Activated B cell treated with CpG ODN at 0.5 μM for 24 hours (primary cell): ENCODE measurements around the gene STH. TPM values are rescaled to one million over a fixed set of nuclear protein-coding genes. Genes with fewer than 3 reads are reported as not detected.

Experiments
- ATAC-seq: fragments of 200-7000 bp; cut with Tn5 transposase; one replicate; pipeline ENCODE4 v1.10.0; 2021; ENCODE audit warnings: low read depth, mild to moderate bottlenecking, moderate library complexity
- CTCF ChIA-PET: fragments of 350-600 bp; sonication (Branson Sonifier 250); formaldehyde crosslinking; loops from one replicate; lab custom pipeline; 2021; ENCODE audit warnings: antibody characterized with exemption; lab: Charles Lee
- POLR2A ChIA-PET: fragments of 350-600 bp; sonication (Branson Sonifier 250); formaldehyde crosslinking; loops from one replicate; lab custom pipeline; 2021; ENCODE audit warnings: antibody characterized with exemption; lab: Charles Lee
- DNase-seq: peaks from one replicate; pipeline ENCODE4 v3.0.0; 2022
- H3K27ac Mint-ChIP-seq: one replicate; pipeline ENCODE4 v1.8.0; 2020; ENCODE audit warnings: mixed read lengths
- H3K27me3 Mint-ChIP-seq: one replicate; pipeline ENCODE4 v1.8.0; 2021; ENCODE audit warnings: mixed read lengths
- H3K36me3 Mint-ChIP-seq: one replicate; pipeline ENCODE4 v1.8.0; 2021; ENCODE audit warnings: low read depth, mixed read lengths
- H3K4me1 Mint-ChIP-seq: one replicate; pipeline ENCODE4 v1.8.0; 2021; ENCODE audit warnings: mixed read lengths
- H3K4me3 Mint-ChIP-seq: one replicate; pipeline ENCODE4 v1.8.0; 2020; ENCODE audit warnings: mild to moderate bottlenecking, mixed read lengths
- H3K9me3 Mint-ChIP-seq: one replicate; pipeline ENCODE4 v1.8.0; 2020; ENCODE audit warnings: mixed read lengths
- intact Hi-C: fragments of 100-400 bp; cut with micrococcal nuclease; formaldehyde crosslinking; loops from one replicate; pipeline ENCODE4 v1.15.1; 2024
- total RNA-seq: library from RNA; stranded (reverse); gene quantifications from 2 replicates; pipeline ENCODE4 v1.2.3, GENCODE V29; 2022
- TF ChIP-seq, protein P1 (sequence below): fragments of 200-600 bp; IDR thresholded peaks from one replicate; pipeline ENCODE4 v1.8.0; 2022; ENCODE audit warnings: antibody characterized with exemption, mild to moderate bottlenecking

STH gene
- total RNA-seq, 1 donor from 2014 or later, result not detected

DNA sequence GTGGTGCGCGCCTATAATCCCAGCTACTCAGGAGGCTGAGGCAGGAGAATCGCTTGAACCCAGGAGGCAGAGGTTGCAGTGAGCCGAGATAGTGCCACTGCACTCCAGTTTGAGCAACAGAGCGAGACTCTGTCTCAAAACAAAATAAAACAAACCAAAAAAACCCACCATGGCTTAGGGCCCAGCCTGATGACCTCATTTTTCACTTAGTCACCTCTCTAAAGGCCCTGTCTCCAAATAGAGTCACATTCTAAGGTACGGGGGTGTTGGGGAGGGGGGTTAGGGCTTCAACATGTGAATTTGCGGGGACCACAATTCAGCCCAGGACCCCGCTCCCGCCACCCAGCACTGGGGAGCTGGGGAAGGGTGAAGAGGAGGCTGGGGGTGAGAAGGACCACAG lies 1.4 kb upstream of the STH start:
- no peak for DNase-seq
- no peak for ATAC-seq
- H3K27ac Mint-ChIP-seq, result no peak overlapping the region
- no peaks in the 10 kb centered on the region for H3K36me3 Mint-ChIP-seq
- H3K27me3 Mint-ChIP-seq, result no peaks in the 10 kb centered on the region
- TF ChIP-seq, protein P1, sequence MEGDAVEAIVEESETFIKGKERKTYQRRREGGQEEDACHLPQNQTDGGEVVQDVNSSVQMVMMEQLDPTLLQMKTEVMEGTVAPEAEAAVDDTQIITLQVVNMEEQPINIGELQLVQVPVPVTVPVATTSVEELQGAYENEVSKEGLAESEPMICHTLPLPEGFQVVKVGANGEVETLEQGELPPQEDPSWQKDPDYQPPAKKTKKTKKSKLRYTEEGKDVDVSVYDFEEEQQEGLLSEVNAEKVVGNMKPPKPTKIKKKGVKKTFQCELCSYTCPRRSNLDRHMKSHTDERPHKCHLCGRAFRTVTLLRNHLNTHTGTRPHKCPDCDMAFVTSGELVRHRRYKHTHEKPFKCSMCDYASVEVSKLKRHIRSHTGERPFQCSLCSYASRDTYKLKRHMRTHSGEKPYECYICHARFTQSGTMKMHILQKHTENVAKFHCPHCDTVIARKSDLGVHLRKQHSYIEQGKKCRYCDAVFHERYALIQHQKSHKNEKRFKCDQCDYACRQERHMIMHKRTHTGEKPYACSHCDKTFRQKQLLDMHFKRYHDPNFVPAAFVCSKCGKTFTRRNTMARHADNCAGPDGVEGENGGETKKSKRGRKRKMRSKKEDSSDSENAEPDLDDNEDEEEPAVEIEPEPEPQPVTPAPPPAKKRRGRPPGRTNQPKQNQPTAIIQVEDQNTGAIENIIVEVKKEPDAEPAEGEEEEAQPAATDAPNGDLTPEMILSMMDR, result no peak
- CTCF ChIA-PET, result no interaction called here
- no peaks in the 10 kb centered on the region for H3K9me3 Mint-ChIP-seq
- no peak overlapping the region for H3K4me3 Mint-ChIP-seq
- no peaks in the 10 kb centered on the region for H3K4me1 Mint-ChIP-seq
- intact Hi-C loops, result no loop called here
- POLR2A ChIA-PET, result no interaction called here

DNA sequence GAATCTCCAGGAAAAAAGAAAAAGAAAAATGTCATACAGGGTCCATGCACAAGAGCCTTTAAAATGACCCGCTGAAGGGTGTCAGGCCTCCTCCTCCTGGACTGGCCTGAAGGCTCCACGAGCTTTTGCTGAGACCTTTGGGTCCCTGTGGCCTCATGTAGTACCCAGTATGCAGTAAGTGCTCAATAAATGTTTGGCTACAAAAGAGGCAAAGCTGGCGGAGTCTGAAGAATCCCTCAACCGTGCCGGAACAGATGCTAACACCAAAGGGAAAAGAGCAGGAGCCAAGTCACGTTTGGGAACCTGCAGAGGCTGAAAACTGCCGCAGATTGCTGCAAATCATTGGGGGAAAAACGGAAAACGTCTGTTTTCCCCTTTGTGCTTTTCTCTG lies 845 bp downstream of the STH start:
- no peaks in the 10 kb centered on the region for H3K27me3 Mint-ChIP-seq
- intact Hi-C loops, result loop anchor here (5.0 kb wide), 1 partner anchor 192 kb away; the partner anchor contains the start of gene KANSL1
- no peak overlapping the region for H3K4me3 Mint-ChIP-seq
- POLR2A ChIA-PET, result no interaction called here
- CTCF ChIA-PET, result interaction anchor here (5.8 to 7.4 kb wide), 2 partner anchors 44 to 212 kb away, joined by 49 to 67 read pairs; no protein-coding TSS in a partner anchor
- peaks cover 2% of the 10 kb centered on the region for H3K4me1 Mint-ChIP-seq
- H3K27ac Mint-ChIP-seq, result no peak overlapping the region
- DNase-seq (no peak), ATAC-seq (no peak)
- H3K36me3 Mint-ChIP-seq, result no peaks in the 10 kb centered on the region
- no peaks in the 10 kb centered on the region for H3K9me3 Mint-ChIP-seq
- TF ChIP-seq, protein P1, result no peak

DNA sequence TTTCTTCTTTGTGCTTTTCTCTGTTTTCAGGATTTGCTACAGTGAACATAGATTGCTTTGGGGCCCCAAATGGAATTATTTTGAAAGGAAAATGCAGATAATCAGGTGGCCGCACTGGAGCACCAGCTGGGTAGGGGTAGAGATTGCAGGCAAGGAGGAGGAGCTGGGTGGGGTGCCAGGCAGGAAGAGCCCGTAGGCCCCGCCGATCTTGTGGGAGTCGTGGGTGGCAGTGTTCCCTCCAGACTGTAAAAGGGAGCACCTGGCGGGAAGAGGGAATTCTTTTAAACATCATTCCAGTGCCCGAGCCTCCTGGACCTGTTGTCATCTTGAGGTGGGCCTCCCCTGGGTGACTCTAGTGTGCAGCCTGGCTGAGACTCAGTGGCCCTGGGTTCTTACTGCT lies 1.2 kb downstream of the STH start:
- no peak overlapping the region for H3K4me3 Mint-ChIP-seq

DNA sequence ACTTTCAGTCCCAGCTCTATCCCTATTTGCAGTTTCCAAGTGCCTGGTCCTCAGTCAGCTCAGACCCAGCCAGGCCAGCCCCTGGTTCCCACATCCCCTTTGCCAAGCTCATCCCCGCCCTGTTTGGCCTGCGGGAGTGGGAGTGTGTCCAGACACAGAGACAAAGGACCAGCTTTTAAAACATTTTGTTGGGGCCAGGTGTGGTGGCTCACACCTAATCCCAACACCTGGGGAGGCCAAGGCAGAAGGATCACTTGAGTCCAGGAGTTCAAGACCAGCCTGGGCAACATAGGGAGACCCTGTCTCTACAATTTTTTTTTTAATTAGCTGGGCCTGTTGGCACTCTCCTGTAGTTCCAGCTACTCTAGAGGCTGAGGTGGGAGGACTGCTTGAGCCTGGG lies 1.7 kb downstream of the STH start:
- Mint-ChIP-seq H3K4me3 (no peak overlapping the region), H3K9me3 (no peaks in the 10 kb centered on the region), H3K36me3 (no peaks in the 10 kb centered on the region), H3K4me1 (peaks cover 2% of the 10 kb centered on the region), H3K27me3 (no peaks in the 10 kb centered on the region), H3K27ac (no peak overlapping the region)
- ATAC-seq (no peak), DNase-seq (no peak)
- intact Hi-C loops, result loop anchor here (5.0 kb wide), 1 partner anchor 192 kb away; the partner anchor contains the start of gene KANSL1
- ChIA-PET POLR2A (interaction anchor here (0.7 to 1.9 kb wide), 2 partner anchors 19 to 25 kb away, joined by 3 to 4 read pairs; no protein-coding TSS in a partner anchor), CTCF (interaction anchor here (1.8 to 7.4 kb wide), 4 partner anchors 25 to 286 kb away, joined by 6 to 67 read pairs (median 29); no protein-coding TSS in a partner anchor)
- TF ChIP-seq, protein P1, result no peak

More for the DNA sequence above, 1.2 kb downstream of the STH start:
- intact Hi-C loops, result loop anchor here (5.0 kb wide), 1 partner anchor 192 kb away; the partner anchor contains the start of gene KANSL1
- ATAC-seq (no peak), DNase-seq (no peak)
- ChIA-PET CTCF (interaction anchor here (1.8 to 7.4 kb wide), 3 partner anchors 25 to 212 kb away, joined by 6 to 67 read pairs (median 49); no protein-coding TSS in a partner anchor), POLR2A (no interaction called here)
- no peak overlapping the region for H3K27ac Mint-ChIP-seq
- no peaks in the 10 kb centered on the region for H3K9me3 Mint-ChIP-seq
- no peaks in the 10 kb centered on the region for H3K27me3 Mint-ChIP-seq
- no peaks in the 10 kb centered on the region for H3K36me3 Mint-ChIP-seq
- TF ChIP-seq, protein P1, result no peak
- H3K4me1 Mint-ChIP-seq, result peaks cover 2% of the 10 kb centered on the region

DNA sequence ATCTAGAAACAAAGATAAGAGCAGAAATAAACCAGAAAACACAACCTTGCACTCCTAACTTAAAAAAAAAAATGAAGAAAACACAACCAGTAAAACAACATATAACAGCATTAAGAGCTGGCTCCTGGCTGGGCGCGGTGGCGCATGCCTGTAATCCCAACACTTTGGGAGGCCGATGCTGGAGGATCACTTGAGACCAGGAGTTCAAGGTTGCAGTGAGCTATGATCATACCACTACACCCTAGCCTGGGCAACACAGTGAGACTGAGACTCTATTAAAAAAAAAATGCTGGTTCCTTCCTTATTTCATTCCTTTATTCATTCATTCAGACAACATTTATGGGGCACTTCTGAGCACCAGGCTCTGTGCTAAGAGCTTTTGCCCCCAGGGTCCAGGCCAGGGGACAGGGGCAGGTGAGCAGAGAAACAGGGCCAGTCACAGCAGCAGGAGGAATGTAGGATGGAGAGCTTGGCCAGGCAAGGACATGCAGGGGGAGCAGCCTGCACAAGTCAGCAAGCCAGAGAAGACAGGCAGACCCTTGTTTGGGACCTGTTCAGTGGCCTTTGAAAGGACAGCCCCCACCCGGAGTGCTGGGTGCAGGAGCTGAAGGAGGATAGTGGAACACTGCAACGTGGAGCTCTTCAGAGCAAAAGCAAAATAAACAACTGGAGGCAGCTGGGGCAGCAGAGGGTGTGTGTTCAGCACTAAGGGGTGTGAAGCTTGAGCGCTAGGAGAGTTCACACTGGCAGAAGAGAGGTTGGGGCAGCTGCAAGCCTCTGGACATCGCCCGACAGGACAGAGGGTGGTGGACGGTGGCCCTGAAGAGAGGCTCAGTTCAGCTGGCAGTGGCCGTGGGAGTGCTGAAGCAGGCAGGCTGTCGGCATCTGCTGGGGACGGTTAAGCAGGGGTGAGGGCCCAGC lies 2.6 kb downstream of the STH start:
- ATAC-seq (no peak), DNase-seq (no peak)
- no peaks in the 10 kb centered on the region for H3K27me3 Mint-ChIP-seq
- H3K4me3 Mint-ChIP-seq, result no peak overlapping the region
- ChIA-PET POLR2A (interaction anchor here (1.9 kb wide), 1 partner anchor 18 kb away, joined by 4 read pairs; no protein-coding TSS in a partner anchor), CTCF (interaction anchor here (0.6 to 7.4 kb wide), 10 partner anchors 19 to 285 kb away, joined by 3 to 67 read pairs (median 7); partner anchors contain the start of gene KANSL1)
- H3K4me1 Mint-ChIP-seq, result peaks cover 2% of the 10 kb centered on the region
- intact Hi-C loops, result loop anchor here (2.0 to 5.0 kb wide), 4 partner anchors 25 to 211 kb away; partner anchors contain the start of gene KANSL1
- H3K27ac Mint-ChIP-seq, result no peak overlapping the region
- TF ChIP-seq, protein P1, result no peak
- H3K9me3 Mint-ChIP-seq, result no peaks in the 10 kb centered on the region
- no peaks in the 10 kb centered on the region for H3K36me3 Mint-ChIP-seq
